GM19043 (cell line): ENCODE measurements around the gene SHC3.
"Not testable (repeated sequence)": the region's sequence is repeated elsewhere in the genome, so short reads cannot be mapped to it uniquely, and the experiment has no call there.

Experiments
- ATAC-seq: cut with Tn5 transposase; IDR thresholded peaks from one replicate; pipeline ENCODE4 v1.9.1; 2021; ENCODE audit warnings: low read depth; ENCODE audit not compliant: unreplicated experiment

Gene SHC3, protein sequence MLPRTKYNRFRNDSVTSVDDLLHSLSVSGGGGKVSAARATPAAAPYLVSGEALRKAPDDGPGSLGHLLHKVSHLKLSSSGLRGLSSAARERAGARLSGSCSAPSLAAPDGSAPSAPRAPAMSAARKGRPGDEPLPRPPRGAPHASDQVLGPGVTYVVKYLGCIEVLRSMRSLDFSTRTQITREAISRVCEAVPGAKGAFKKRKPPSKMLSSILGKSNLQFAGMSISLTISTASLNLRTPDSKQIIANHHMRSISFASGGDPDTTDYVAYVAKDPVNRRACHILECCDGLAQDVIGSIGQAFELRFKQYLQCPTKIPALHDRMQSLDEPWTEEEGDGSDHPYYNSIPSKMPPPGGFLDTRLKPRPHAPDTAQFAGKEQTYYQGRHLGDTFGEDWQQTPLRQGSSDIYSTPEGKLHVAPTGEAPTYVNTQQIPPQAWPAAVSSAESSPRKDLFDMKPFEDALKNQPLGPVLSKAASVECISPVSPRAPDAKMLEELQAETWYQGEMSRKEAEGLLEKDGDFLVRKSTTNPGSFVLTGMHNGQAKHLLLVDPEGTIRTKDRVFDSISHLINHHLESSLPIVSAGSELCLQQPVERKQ

DNA sequence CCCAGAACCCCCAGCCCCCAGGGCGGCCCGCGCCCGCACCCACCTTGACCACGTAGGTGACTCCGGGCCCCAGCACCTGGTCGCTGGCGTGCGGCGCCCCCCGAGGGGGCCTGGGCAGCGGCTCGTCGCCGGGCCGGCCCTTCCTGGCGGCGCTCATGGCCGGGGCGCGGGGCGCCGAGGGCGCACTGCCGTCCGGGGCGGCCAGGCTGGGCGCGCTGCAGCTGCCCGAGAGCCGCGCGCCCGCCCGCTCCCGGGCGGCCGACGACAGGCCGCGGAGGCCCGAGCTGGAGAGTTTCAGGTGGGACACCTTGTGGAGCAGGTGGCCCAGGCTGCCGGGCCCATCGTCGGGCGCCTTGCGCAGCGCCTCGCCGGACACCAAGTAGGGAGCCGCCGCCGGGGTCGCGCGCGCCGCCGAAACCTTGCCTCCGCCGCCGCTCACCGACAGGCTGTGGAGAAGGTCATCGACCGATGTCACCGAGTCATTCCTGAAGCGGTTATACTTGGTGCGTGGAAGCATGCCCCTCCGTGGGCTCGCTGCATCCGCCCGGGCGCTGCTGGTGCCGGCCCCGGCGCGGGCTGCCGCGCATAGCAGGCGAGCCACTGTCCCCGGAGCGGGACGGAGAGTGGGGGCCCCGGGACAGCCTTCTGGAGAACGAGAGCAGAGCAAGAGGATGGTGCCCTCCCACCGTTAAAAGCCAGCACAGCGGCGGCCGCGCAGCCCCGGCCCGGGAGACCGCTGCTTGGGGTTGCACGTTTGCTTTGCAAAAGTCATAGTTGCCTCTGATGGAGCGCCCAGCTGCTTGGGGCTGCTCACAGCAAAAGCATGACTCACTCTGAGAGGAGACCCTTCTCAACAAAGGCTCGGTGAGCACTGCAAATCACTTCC is at the start of gene SHC3:
TSS of gene SHC3 (minus strand) at position 875 of the 886 bp plus-strand sequence. CDS start at position 517, 358 bp downstream.
- no peak for ATAC-seq

DNA sequence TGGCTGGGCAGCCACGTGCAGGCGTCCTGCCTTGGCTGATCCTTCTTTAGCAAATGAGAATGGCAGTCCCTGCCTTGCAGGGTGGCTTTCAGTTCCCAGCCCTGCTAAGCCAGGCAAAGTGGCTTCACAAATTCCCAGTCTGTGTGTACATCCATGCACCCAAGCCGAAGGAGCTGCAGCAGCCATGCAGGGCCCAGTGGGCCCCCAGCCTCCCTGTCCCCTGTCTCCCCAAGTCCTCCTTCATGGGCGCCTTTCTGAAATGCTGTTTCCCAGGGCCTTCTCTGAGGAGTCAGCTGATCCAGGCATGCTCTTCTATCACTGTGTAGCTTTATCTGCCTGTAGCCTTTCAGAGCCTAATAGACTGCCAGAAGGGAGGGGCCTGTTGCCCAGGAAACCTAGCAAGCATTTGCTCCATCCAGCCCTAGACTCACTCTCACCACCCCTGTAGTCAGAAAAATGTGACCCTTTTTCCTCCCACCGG is 47.4 kb upstream of the SHC3 start:
- no peak for ATAC-seq

DNA sequence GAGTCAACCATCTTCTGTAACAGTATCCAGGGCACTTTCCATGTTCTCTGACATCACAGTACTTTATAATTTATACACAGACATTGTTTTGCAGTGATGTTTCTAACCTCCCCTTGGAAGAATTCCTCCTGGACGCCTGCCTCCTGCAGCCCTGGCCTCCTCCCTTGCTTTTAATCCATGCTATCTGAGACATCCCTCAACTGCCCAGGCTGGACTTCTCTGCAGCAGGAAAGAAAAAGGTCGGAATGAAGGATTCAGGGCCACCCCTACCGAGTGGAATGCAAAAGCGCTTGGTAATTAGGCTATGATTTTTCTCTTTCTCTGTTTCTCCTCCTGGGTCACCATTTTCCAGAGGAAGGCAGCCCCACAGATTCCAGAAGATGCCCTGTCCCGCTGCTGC is 47.0 kb upstream of the SHC3 start:
- ATAC-seq = no peak

DNA sequence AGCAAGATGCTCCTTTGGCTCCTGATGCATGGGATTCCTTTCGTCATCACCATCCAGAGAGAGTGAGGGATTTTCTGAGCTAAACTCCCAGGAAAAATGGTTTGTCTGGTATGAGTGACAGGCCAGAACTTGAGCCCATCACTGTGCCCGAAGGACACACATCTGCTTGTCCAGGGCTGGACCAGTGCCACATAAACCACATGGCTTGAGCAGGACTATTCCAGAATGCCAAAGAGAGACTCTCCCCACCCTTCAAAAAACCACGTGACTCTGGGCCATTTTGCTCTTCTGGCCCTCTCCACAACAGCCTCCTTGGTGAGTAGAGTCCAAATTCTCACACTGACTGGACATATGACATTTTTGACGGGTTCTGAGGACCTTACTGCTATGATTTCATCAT is 46.4 kb upstream of the SHC3 start:
- no peak for ATAC-seq

DNA sequence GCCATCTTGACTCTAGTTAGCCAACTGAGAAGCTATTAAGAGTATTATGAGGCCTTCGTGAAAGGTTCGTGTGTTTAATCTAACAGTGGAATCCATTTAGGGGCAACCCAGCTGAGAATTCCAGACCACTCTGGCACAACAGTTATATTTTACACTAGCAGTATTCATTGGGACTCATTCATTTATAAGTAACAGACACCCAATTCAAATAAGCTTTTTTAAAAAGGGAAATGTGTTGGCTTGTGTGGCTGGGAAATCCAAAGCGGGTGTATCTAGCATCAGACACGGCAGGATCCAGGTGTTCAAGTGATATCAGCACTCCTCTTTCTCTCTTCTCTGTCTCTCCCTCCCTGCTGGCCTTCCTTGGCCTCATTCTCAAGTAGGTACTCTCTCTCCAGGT is 46.0 kb upstream of the SHC3 start:
- ATAC-seq = no peak

DNA sequence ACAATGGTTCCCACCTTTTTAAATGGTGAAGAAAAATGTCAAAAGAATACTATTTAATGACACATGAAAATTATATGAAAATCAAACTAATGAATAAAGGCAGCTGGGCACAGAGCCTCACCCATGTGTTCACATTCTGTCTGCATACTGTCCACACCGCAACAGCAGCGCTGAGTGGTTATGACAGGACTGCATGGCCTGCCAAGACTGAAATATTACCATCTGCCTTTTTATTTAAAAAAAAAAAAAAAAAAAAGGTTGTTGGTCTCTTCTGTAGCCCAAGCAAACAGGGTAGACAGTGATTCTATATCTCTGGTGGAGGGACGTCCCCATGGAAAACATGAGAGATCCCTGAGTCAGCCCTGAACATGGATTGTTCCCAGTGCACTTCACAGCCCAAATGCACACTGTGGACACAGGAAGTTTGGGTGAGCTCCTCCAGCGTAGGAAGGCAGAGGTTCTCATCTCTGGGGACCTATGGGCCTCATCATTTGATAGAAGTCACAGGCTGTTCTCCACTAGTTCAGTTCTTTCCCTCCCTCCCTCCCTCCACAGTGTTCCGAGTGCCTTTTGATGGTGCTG is 44.9 kb upstream of the SHC3 start:
- ATAC-seq = no peak

DNA sequence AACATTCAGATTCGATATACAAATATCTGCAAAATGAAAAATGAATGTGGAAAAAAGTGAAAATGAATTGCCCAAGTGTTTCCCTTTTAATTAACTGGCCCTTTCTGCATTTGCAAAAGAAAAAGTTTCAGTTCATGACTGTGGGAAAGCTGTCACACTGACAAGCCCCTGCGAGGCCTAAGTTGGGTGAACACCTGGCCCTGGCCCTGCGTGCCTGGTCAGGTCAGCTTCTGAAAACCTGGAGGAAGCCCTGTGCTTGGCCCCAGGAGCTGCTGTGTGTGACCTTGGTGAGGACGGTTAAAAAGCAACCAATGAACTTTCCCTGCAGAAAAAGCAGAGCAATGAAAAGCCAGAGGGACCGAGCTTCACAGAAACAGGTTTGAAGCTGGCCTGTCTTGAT is 41.0 kb upstream of the SHC3 start:
- ATAC-seq = no peak

DNA sequence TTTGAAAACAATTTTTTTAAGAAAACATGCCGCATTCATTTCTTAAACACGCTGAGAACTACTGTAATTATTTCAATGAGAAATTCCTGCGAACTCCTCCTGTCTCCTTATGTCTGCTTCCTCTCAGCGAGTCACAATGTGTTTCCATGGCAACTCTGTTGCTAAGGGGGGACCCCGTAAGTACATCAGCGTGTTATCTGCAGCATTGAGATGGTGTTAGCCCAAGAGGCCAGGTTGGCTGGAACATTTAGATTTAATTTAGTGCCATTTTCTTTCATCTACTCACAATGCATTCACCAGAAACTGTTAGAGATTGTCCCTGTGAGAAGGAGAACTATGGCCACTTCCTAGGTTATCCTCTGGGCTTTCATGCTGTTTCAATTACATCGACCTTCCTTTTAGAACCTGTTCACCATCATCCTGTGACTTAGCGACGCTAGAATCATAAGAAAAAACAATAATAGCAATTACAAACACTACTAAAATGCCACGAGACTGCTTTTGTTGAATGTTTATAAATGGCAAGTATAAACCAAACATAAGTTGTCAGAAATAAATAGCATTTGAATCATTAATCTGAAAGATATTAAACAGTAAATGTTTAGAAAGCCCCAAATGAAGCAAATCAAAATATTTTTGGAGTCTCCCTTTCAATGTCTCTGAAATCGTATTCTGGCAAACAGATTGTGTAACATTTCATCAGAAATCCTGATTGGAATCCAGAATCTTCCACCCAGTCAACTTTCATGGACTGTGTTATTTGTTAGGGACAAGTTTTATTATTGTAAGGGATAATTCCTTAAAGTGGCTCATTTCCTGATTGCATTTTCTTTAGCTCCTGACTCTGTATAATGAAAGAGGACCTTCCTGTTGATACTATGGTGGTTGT is 39.7 kb upstream of the SHC3 start:
- ATAC-seq = no peak

DNA sequence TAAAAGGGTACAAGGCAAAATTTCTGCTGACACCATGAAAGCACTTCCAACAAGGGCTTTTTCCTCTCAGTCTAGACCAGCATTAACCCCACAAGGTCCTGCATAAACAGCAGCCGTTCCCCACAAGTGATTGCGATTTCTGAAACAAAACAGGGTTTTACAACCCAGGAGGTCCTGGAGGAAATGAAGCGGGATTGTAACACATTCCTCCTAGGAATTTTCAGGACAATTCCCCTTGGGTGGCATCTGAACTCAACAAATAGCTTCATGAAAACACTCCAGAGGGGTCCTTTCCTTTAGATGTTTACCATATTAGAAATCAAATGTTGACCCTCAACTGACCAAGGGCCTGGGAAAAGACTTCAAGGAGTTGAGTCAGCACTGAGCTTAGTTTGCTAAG is 36.7 kb upstream of the SHC3 start:
- ATAC-seq = no peak

DNA sequence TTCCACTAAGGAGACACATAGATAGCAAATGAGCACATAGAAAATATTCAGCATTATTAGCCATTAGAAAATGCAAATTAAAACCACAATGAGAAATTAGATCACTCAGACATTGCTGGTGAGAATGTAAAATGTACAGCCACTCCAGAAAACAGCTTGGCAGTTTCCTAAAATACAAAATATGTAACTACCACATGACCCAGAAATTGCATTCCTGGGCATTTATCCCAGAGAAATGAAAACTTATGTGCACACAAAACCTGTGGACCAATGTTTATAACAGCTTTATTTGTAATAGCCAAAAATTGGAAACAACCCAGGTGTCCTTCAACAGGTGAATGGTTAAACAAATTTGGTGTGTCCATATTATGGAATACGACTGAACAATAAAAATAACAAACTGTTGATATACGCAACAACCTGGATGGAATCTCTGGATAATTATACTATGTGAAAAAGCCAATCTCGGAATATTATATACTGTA is 34.8 kb upstream of the SHC3 start:
- ATAC-seq = no peak

DNA sequence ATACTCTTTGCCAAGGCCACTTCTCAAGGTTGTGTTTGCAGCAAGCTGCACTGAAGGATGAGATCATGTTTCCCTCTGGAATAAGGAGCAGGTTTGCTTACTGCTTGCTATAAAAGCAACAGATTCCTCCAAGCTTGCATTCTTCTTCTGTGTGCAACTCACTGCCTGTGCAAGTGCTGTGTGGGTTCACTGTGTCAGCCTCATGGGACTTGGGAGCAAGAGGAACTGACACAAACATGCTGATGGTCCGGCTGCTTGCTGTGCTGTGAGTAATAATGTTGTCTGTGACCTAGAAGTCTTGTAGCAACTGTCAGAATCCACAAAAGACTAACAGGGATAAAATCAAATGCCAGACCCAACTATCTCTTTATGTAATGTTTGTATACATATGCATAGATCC is 33.6 kb upstream of the SHC3 start:
- ATAC-seq = no peak

DNA sequence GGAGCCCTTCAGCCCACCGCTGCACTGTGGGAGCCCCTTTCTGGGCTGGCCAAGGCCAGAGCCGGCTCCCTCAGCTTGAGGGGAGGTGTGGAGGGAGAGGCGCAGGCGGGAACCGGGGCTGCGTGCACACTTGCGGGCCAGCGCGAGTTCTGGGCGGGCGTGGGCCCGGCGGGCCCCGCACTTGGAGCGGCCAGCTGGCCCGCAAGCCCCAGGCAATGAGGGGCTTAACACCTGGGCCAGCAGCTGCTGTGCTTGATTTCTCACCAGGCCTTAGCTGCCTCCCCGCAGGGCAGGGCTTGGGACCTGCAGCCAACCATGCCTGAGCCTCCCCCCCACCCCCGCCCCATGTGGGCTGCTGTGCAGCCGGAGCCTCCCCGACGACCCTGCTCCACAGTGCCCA is 30.7 kb upstream of the SHC3 start:
- not testable (repeated sequence) for ATAC-seq

DNA sequence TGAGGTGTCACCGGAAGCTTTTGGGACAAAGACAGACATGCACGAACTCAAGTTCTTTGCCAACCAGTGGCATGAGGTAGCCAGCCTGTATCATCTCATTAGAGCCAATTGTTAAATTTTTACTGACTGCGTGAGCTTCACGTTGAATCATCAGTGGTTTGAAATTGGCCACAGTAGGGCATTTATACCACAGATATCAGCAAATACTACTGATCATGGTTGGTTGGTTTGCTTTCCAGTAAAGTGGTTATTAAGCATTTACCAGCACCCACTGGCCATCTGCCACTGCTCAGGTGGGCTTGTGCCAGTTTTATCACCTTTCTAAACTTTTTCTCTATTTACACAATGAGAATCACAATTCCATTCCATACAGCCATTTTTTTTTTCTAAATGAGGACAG is 28.4 kb upstream of the SHC3 start:
- no peak for ATAC-seq

DNA sequence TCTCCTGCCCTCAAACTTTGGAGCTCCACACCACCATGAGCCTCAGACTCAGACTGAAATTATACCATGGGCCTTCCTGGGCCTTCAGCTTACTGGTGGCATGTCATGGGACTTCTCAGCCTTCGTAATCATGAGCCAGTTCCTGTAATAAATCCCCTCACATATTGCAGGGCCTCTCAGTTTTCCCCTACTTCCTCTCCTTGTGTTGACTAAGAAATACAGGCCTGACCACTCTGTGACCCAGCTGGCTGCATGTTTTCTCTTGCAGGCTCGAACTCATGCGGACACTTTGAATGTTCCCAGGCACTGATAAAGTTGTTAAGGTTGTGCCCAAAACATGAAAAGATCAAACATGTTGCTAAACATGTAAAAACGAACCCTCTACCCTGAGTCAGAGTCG is 26.2 kb upstream of the SHC3 start:
- ATAC-seq = no peak

DNA sequence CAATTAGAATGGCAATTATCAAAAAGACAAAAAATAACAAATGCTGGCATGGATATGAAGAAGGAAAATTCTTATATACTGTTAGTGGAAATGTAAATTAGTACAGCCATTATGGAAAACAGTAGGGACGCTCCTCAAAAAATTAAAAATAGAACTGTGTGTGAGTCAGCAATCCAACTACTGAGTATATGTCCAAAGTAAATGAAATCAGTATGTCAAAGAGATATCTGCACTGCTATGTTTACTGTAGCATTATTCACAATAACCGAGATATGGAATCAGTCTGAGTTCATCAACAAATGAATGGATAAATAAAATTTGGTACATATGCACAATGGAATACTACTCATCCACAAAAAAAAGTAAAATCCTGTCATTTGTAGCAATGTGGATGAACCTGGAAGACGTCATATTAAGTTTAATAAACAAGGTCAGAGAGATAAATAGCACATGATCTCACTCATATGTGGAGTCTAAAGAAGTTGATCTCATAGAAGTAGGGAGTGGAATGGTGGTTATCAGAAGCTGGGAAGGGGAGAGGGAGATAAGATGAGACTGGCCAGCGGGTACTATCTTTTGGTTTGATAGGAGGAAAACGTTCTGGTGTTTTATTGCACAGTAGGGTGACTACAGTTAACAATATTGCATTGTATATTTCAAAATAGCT is 16.6 kb upstream of the SHC3 start:
- no peak for ATAC-seq

DNA sequence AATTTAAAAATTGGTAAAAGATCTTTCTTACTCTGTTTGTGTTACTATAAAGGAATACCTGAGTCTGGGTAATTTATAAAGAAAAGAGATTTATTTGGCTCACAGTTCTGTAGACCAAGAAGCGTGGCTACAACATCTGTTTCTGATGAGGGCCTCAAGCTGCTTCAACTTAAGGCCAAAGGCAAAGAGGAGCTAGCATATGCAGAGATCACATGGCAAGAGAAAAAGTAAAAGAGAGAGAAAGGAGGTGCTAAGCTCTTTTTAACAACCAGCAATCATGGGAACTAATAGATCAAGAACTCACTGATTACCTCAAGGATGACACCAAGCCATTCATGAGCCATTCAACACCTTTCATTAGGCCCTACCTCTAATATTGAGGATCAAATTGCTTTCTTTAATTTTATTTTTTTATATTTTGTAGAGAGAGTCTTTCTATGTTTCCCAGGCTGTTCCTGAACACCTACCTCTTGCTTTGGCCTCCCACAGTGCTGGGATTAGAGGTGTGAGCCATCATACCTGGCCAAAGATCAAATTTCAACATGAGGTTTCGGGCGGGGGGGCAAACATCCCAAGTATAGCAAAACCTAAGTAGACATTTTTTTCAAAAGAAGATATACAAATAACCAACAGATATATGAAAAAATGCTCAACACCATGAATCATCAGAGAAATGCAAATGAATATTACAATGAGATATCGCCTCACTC is 16.0 kb upstream of the SHC3 start:
- ATAC-seq = no peak

DNA sequence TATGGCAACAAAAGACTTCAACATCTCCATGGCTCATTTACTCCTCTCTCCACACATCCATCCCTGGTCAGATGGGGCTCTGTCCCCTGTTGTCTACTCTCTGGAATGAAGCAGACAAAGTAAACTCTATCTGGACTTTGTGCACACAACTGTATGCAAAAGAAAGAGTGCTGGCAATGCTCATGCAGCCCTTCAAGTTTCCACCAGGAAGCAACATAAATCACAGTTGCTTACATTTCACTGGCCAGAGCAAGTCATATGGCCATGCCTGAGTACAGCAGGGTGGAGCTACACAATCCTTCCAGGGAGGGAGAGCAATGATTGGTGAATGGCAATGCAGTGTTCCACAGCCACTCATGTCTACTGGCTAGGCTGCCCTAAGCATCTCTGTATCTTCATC is 12.4 kb upstream of the SHC3 start:
- ATAC-seq = no peak

DNA sequence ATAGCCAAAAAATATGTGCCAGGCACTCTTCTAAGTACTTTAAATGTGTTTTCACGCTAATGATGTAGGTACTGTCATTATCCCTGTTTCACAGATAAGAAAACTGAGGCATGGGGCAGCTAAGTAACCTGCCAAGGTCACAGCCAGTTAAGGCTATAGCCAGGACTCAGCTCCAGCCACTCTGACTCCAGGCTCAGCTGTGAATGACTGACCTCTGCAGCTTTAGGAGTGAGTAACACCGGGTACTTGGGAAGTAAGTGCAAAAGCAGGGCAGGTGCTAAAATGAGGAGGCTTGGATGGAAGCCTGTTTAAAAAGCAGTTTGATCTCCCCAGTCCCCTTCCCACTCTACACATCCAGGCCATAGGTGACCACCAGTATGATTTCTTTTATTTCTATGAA is 10.6 kb upstream of the SHC3 start:
- no peak for ATAC-seq

DNA sequence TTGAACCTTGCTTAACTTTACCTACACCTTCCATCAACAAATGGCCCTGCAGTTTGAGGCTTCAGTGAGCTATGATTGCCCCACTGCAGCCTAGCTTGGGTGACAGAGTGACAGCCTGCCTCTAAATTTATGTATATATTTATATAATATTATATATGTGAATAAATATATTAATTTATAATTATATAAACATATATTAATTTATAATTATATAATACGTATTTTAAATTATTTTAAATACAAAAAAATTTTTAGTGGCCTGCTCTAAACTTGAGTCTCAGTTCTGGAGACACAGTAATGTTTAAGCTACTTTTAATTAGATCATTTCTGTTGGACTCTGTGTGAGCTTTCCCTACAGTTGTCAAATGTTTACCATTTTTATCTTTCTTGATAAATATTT is 9.3 kb upstream of the SHC3 start:
- ATAC-seq = no peak
